Measurements from ENCODE around the gene TLE5.

TLE5 gene

DNA sequence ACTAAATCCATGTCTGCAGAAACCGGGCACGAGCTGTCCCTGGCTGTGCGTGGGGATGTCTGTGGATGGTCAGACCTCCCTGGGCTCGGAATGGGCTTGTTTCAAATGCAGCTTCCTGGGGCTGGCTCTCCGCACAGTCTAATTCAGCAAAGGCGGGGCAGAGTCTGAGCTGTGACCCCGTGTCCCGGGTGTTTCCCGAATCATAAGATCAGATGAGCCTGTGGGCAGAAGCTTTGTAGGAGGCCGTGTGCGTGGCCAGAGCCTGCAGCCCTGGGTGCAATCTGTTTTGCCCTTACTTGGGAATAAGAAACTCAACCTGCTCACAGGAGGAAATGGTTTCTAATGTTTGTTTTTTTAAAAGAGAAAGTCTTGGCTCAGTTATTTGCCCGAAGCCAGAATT is 18.0 kb upstream of the TLE5 start:
- TF ChIP-seq, protein P1, sequence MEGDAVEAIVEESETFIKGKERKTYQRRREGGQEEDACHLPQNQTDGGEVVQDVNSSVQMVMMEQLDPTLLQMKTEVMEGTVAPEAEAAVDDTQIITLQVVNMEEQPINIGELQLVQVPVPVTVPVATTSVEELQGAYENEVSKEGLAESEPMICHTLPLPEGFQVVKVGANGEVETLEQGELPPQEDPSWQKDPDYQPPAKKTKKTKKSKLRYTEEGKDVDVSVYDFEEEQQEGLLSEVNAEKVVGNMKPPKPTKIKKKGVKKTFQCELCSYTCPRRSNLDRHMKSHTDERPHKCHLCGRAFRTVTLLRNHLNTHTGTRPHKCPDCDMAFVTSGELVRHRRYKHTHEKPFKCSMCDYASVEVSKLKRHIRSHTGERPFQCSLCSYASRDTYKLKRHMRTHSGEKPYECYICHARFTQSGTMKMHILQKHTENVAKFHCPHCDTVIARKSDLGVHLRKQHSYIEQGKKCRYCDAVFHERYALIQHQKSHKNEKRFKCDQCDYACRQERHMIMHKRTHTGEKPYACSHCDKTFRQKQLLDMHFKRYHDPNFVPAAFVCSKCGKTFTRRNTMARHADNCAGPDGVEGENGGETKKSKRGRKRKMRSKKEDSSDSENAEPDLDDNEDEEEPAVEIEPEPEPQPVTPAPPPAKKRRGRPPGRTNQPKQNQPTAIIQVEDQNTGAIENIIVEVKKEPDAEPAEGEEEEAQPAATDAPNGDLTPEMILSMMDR (conservative IDR thresholded peaks at IDR 0.05; ENCODE audit: control insufficient read depth, insufficient read depth, low read depth, low read length): no peak
- H3K4me3 ChIP-seq (ENCODE audit: control insufficient read depth, low read depth, low read length): no peak overlapping the region
- DNase-seq (ENCODE audit: low read depth): no peak

DNA sequence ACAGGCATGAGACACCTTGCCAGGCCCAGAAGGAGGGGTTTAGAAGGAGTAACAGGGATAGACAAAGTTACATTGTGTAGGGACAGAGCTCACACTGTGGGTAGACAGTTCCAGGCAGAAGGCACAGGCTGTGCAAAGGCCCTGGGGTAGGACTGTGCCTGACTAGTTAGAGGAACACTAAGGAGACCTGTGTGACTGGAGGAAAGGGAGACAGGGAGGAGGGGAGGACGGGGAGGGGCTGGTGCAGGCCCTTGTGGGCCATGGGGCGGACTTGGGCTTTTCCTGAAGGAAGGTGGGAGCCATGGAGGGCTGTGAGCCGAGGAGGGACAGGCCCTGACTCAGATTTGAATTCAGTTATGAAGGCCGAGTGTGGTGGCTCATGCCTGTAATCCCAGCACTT is 17.3 kb upstream of the TLE5 start:
- H3K4me3 ChIP-seq (ENCODE audit: control insufficient read depth, low read depth, low read length): no peak overlapping the region
- TF ChIP-seq, protein P1 (conservative IDR thresholded peaks at IDR 0.05; ENCODE audit: control insufficient read depth, insufficient read depth, low read depth, low read length): no peak
- DNase-seq (ENCODE audit: low read depth): no peak

- H3K4me3 ChIP-seq (ENCODE audit: control insufficient read depth, low read depth, low read length): no peak overlapping the region
- no peak for DNase-seq (ENCODE audit: low read depth)
- TF ChIP-seq, protein P1 (conservative IDR thresholded peaks at IDR 0.05; ENCODE audit: control insufficient read depth, insufficient read depth, low read depth, low read length): peak; percentile 54
These were observed 13.5 kb upstream of the TLE5 start for GRCh38 chr19:3075605-3076431.

DNA sequence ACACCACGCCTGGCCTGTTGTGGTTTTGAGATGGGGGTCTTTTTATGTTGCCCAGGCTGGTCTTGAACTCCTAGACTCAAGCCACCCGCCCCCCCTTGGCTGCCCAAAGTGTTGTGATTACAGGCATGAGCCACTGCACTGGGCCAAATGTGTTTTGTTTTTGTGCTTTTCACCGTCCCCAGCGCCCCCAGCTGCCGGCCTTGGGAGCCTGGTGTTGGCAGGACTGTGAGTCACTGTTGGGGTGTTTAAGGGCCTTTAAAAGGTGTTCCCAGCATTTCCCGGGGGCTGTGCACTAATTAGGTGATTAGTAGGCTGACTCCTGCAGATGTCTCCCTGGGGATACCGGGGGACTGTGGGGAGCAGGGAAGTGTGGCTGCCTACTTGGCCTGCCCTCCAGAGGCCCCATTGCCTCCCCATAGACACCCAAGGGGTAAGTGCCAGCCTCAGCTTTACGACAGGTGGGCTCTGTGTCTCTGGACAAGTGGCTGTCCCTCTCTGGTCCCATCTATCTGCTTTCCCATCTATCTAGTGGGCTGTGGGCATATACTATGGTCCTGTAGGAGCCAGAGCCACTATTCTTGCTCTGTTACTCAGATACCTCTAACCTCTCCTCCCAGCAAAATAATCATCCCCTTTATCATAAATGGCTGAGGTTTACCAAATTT is 11.8 kb upstream of the TLE5 start:
- peak; percentile 30 for DNase-seq (ENCODE audit: low read depth)
- no peak overlapping the region for H3K4me3 ChIP-seq (ENCODE audit: control insufficient read depth, low read depth, low read length)
- TF ChIP-seq, protein P1 (conservative IDR thresholded peaks at IDR 0.05; ENCODE audit: control insufficient read depth, insufficient read depth, low read depth, low read length): peak; percentile 12

GRCh38 chr19:3073159-3073563 is 10.9 kb upstream of the TLE5 start:
- TF ChIP-seq, protein P1 (conservative IDR thresholded peaks at IDR 0.05; ENCODE audit: control insufficient read depth, insufficient read depth, low read depth, low read length): no peak
- peak; percentile 72 for DNase-seq (ENCODE audit: low read depth)
- H3K4me3 ChIP-seq (ENCODE audit: control insufficient read depth, low read depth, low read length): no peak overlapping the region

GRCh38 chr19:3071768-3072167 is 9.5 kb upstream of the TLE5 start:
- DNase-seq (ENCODE audit: low read depth): no peak
- TF ChIP-seq, protein P1 (conservative IDR thresholded peaks at IDR 0.05; ENCODE audit: control insufficient read depth, insufficient read depth, low read depth, low read length): no peak
- no peak overlapping the region for H3K4me3 ChIP-seq (ENCODE audit: control insufficient read depth, low read depth, low read length)
